ENCODE results near the gene RANBP17. TPM values are rescaled to one million over a fixed set of nuclear protein-coding genes. Genes with fewer than 3 reads are reported as not detected.

RANBP17 gene
- total and polyA plus RNA-seq, 2 experiments from 2014 or later, result 3.7 to 3.8 TPM

- H3F3A ChIP-seq (ENCODE audit: insufficient read depth), result no peaks in the 10 kb centered on the region
- H4K20me1 ChIP-seq (ENCODE audit: insufficient read depth), result no peaks in the 10 kb centered on the region
- no peaks in the 10 kb centered on the region for H3K27me3 ChIP-seq (replicated peaks; ENCODE audit: insufficient read depth)
- H3K4me2 ChIP-seq (ENCODE audit: unreplicated experiment), result no peak overlapping the region
- no peaks in the 10 kb centered on the region for H3K9me3 ChIP-seq (ENCODE audit: low read depth)
- no peak overlapping the region for H3K9ac ChIP-seq
- H3K27ac ChIP-seq, result no peak overlapping the region
- no peak overlapping the region for H3K4me3 ChIP-seq
- in situ Hi-C loops (cut with MboI), result no loop called here
- no peak overlapping the region for H2AFZ ChIP-seq
- TF ChIP-seq EZH2 (IDR thresholded peaks at IDR 0.05; ENCODE audit: insufficient read depth, poor library complexity, severe bottlenecking), result no peak
- H3K4me1 ChIP-seq (ENCODE audit: insufficient read depth), result no peaks in the 10 kb centered on the region
- no peak for DNase-seq
- no peaks in the 10 kb centered on the region for H3K9me2 ChIP-seq (ENCODE audit: insufficient read depth)
- no peaks in the 10 kb centered on the region for H3K36me3 ChIP-seq (ENCODE audit: low read depth)
- H3K79me2 ChIP-seq (ENCODE audit: insufficient read depth), result no peaks in the 10 kb centered on the region
Measured at GRCh38 chr5:170937072-170937471, 75.3 kb downstream of the RANBP17 start.

GRCh38 chr5:170937914-170938313, 76.1 kb downstream of the RANBP17 start:
- H3K79me2 ChIP-seq (ENCODE audit: insufficient read depth), result no peaks in the 10 kb centered on the region
- DNase-seq, result no peak
- no peaks in the 10 kb centered on the region for H3K27me3 ChIP-seq (replicated peaks; ENCODE audit: insufficient read depth)
- no peaks in the 10 kb centered on the region for H3K9me2 ChIP-seq (ENCODE audit: insufficient read depth)
- no peaks in the 10 kb centered on the region for H4K20me1 ChIP-seq (ENCODE audit: insufficient read depth)
- WGBS, 2 experiments (ENCODE audit: low coverage in 1 of 2, low lambda C conversion rate in 2 of 2, missing lambda C conversion rate in 2 of 2), result 47 to 50% methylated on average over 5 of the region's 5 CpGs
- H3K4me3 ChIP-seq, result no peak overlapping the region
- no peak overlapping the region for H3K9ac ChIP-seq
- H3K9me3 ChIP-seq (ENCODE audit: low read depth), result no peaks in the 10 kb centered on the region
- H3K4me2 ChIP-seq (ENCODE audit: unreplicated experiment), result no peak overlapping the region
- H3K36me3 ChIP-seq (ENCODE audit: low read depth), result no peaks in the 10 kb centered on the region
- no peak for TF ChIP-seq EZH2 (IDR thresholded peaks at IDR 0.05; ENCODE audit: insufficient read depth, poor library complexity, severe bottlenecking)
- TF ChIP-seq EZH2phosphoT487 (IDR thresholded peaks at IDR 0.05; ENCODE audit: insufficient read depth, low read depth), result no peak
- no peaks in the 10 kb centered on the region for H3K4me1 ChIP-seq (ENCODE audit: insufficient read depth)
- H3K27ac ChIP-seq, result no peak overlapping the region
- H3F3A ChIP-seq (ENCODE audit: insufficient read depth), result no peaks in the 10 kb centered on the region
- H2AFZ ChIP-seq, result no peak overlapping the region
- in situ Hi-C loops (cut with MboI), result no loop called here

GRCh38 chr5:170939178-170939577, 77.4 kb downstream of the RANBP17 start:
- no peak for DNase-seq

GRCh38 chr5:170941788-170942187, 80.0 kb downstream of the RANBP17 start:
- H3K4me3 ChIP-seq, result no peak overlapping the region
- H3K79me2 ChIP-seq (ENCODE audit: insufficient read depth), result no peaks in the 10 kb centered on the region
- H3K4me2 ChIP-seq (ENCODE audit: unreplicated experiment), result no peak overlapping the region
- DNase-seq, result no peak
- TF ChIP-seq EZH2 (IDR thresholded peaks at IDR 0.05; ENCODE audit: insufficient read depth, poor library complexity, severe bottlenecking), result no peak
- no peak for TF ChIP-seq EZH2phosphoT487 (IDR thresholded peaks at IDR 0.05; ENCODE audit: insufficient read depth, low read depth)
- in situ Hi-C loops (cut with MboI), result no loop called here
- no peaks in the 10 kb centered on the region for H3K9me3 ChIP-seq (ENCODE audit: low read depth)
- no peak overlapping the region for H3K9ac ChIP-seq
- 70 to 82% methylated on average over 8 of the region's 8 CpGs for WGBS, 2 experiments (ENCODE audit: low coverage in 1 of 2, low lambda C conversion rate in 2 of 2, missing lambda C conversion rate in 2 of 2)
- no peaks in the 10 kb centered on the region for H3F3A ChIP-seq (ENCODE audit: insufficient read depth)
- no peaks in the 10 kb centered on the region for H3K4me1 ChIP-seq (ENCODE audit: insufficient read depth)
- H2AFZ ChIP-seq, result no peak overlapping the region
- no peak overlapping the region for H3K27ac ChIP-seq
- no peaks in the 10 kb centered on the region for H3K36me3 ChIP-seq (ENCODE audit: low read depth)
- H4K20me1 ChIP-seq (ENCODE audit: insufficient read depth), result no peaks in the 10 kb centered on the region
- no peaks in the 10 kb centered on the region for H3K9me2 ChIP-seq (ENCODE audit: insufficient read depth)
- H3K27me3 ChIP-seq (replicated peaks; ENCODE audit: insufficient read depth), result no peaks in the 10 kb centered on the region

More at GRCh38 chr5:170939178-170939577, 77.4 kb downstream of the RANBP17 start:
- no peak overlapping the region for H3K9ac ChIP-seq
- no peaks in the 10 kb centered on the region for H3K4me1 ChIP-seq (ENCODE audit: insufficient read depth)
- no peaks in the 10 kb centered on the region for H3K27me3 ChIP-seq (replicated peaks; ENCODE audit: insufficient read depth)
- no peaks in the 10 kb centered on the region for H3K9me2 ChIP-seq (ENCODE audit: insufficient read depth)
- no peaks in the 10 kb centered on the region for H4K20me1 ChIP-seq (ENCODE audit: insufficient read depth)
- no peaks in the 10 kb centered on the region for H3K9me3 ChIP-seq (ENCODE audit: low read depth)
- WGBS, 2 experiments (ENCODE audit: low coverage in 1 of 2, low lambda C conversion rate in 2 of 2, missing lambda C conversion rate in 2 of 2), result 58 to 67% methylated on average over 8 of the region's 8 CpGs
- no peak for TF ChIP-seq EZH2 (IDR thresholded peaks at IDR 0.05; ENCODE audit: insufficient read depth, poor library complexity, severe bottlenecking)
- TF ChIP-seq EZH2phosphoT487 (IDR thresholded peaks at IDR 0.05; ENCODE audit: insufficient read depth, low read depth), result no peak
- no peak overlapping the region for H3K4me2 ChIP-seq (ENCODE audit: unreplicated experiment)
- no peak overlapping the region for H3K27ac ChIP-seq
- in situ Hi-C loops (cut with MboI), result no loop called here
- no peaks in the 10 kb centered on the region for H3K36me3 ChIP-seq (ENCODE audit: low read depth)
- no peaks in the 10 kb centered on the region for H3F3A ChIP-seq (ENCODE audit: insufficient read depth)
- no peak overlapping the region for H3K4me3 ChIP-seq
- H2AFZ ChIP-seq, result no peak overlapping the region
- no peaks in the 10 kb centered on the region for H3K79me2 ChIP-seq (ENCODE audit: insufficient read depth)

- no peaks in the 10 kb centered on the region for H3F3A ChIP-seq (ENCODE audit: insufficient read depth)
- no peak overlapping the region for H3K4me3 ChIP-seq
- no peaks in the 10 kb centered on the region for H3K36me3 ChIP-seq (ENCODE audit: low read depth)
- no peak overlapping the region for H3K4me2 ChIP-seq (ENCODE audit: unreplicated experiment)
- DNase-seq, result no peak
- no peaks in the 10 kb centered on the region for H4K20me1 ChIP-seq (ENCODE audit: insufficient read depth)
- no peak overlapping the region for H2AFZ ChIP-seq
- no peaks in the 10 kb centered on the region for H3K79me2 ChIP-seq (ENCODE audit: insufficient read depth)
- H3K9me3 ChIP-seq (ENCODE audit: low read depth), result no peaks in the 10 kb centered on the region
- no peak for TF ChIP-seq EZH2phosphoT487 (IDR thresholded peaks at IDR 0.05; ENCODE audit: insufficient read depth, low read depth)
- no peak for TF ChIP-seq EZH2 (IDR thresholded peaks at IDR 0.05; ENCODE audit: insufficient read depth, poor library complexity, severe bottlenecking)
- H3K27me3 ChIP-seq (replicated peaks; ENCODE audit: insufficient read depth), result no peaks in the 10 kb centered on the region
- H3K9me2 ChIP-seq (ENCODE audit: insufficient read depth), result no peaks in the 10 kb centered on the region
- WGBS, 2 experiments (ENCODE audit: low coverage in 1 of 2, low lambda C conversion rate in 2 of 2, missing lambda C conversion rate in 2 of 2), result 47 to 53% methylated on average over 3 of the region's 3 CpGs
- H3K4me1 ChIP-seq (ENCODE audit: insufficient read depth), result no peaks in the 10 kb centered on the region
- in situ Hi-C loops (cut with MboI), result no loop called here
- H3K9ac ChIP-seq, result no peak overlapping the region
- H3K27ac ChIP-seq, result no peak overlapping the region
Measured at GRCh38 chr5:170945275-170945674, 83.5 kb downstream of the RANBP17 start.
